ENCODE data around the gene MAPK9.

The MAPK9 gene

GRCh38 chr5:180324601-180324950, 32.7 kb upstream of the MAPK9 start:
- Histone ChIP-seq H3K27me3 (ENCODE audit: control insufficient read depth in 3 of 3, insufficient read depth in 3 of 3, low read depth in 1 of 3, low read length in 3 of 3) (no peaks in the 10 kb centered on the region), H3K4me2 (ENCODE audit: insufficient read depth, low read length, poor library complexity, severe bottlenecking) (no peak overlapping the region), H3K18ac (ENCODE audit: low read length) (no peak overlapping the region), H2BK15ac (ENCODE audit: low read length) (no peak overlapping the region), H3K23ac (ENCODE audit: low read depth, low read length, poor library complexity) (no peak overlapping the region), H3K4me3 (ENCODE audit: low read length in 2 of 2) (no peak overlapping the region), H2BK12ac (ENCODE audit: low read length) (no peak overlapping the region), H3K9me3 (replicated peaks in 1 of 2; ENCODE audit: control insufficient read depth in 2 of 2, insufficient read depth in 1 of 2, low read depth in 1 of 2, low read length in 2 of 2) (peaks cover 0 to 2% of the 10 kb centered on the region in 2 donors), H2AK5ac (ENCODE audit: low read depth, low read length) (no peak overlapping the region), H3K4me1 (ENCODE audit: control insufficient read depth in 2 of 2, insufficient read depth in 1 of 2, low read depth in 1 of 2, low read length in 2 of 2) (peaks cover 0 to 4% of the 10 kb centered on the region in 2 donors), H3K36me3 (replicated peaks in 1 of 2; ENCODE audit: control insufficient read depth in 2 of 2, insufficient read depth in 2 of 2, low read length in 2 of 2) (peaks cover 20 to 53% of the 10 kb centered on the region in 2 donors), H2AFZ (ENCODE audit: low read length) (no peak overlapping the region), H3K27ac (replicated peaks; ENCODE audit: low read length) (no peak overlapping the region), H3K9ac (ENCODE audit: low read depth, low read length, poor library complexity) (no peak overlapping the region), H2BK120ac (ENCODE audit: low read depth, low read length) (no peak overlapping the region), H2BK5ac (ENCODE audit: low read length) (no peak overlapping the region), H3K4ac (ENCODE audit: low read length) (no peak overlapping the region), H4K91ac (ENCODE audit: low read depth, low read length, poor library complexity) (no peak overlapping the region), H4K8ac (ENCODE audit: low read depth, low read length) (no peak overlapping the region), H3K14ac (ENCODE audit: low read length) (no peak overlapping the region), H3K79me1 (ENCODE audit: low read depth, low read length) (no peaks in the 10 kb centered on the region)
- WGBS, 2 donors (ENCODE audit: extremely low coverage in 2 of 2, insufficient read length in 2 of 2, insufficient replicate concordance in 1 of 2), result no CpG with 5 or more reads among the region's 8 CpGs
- DNase-seq (ENCODE audit: low spot score), result no peak

GRCh38 chr5:180323941-180324600, 32.2 kb upstream of the MAPK9 start:
- H2BK5ac ChIP-seq (ENCODE audit: low read length), result no peak overlapping the region
- H3K9ac ChIP-seq (ENCODE audit: low read depth, low read length, poor library complexity), result no peak overlapping the region
- DNase-seq (ENCODE audit: low spot score), result no peak
- peaks cover 19 to 50% of the 10 kb centered on the region in 2 donors for H3K36me3 ChIP-seq (replicated peaks in 1 of 2; ENCODE audit: control insufficient read depth in 2 of 2, insufficient read depth in 2 of 2, low read length in 2 of 2)
- H3K9me3 ChIP-seq (replicated peaks in 1 of 2; ENCODE audit: control insufficient read depth in 2 of 2, insufficient read depth in 1 of 2, low read depth in 1 of 2, low read length in 2 of 2), result peaks cover 0 to 2% of the 10 kb centered on the region in 2 donors
- no peak overlapping the region for H3K18ac ChIP-seq (ENCODE audit: low read length)
- H2BK12ac ChIP-seq (ENCODE audit: low read length), result no peak overlapping the region
- no peak overlapping the region for H2BK15ac ChIP-seq (ENCODE audit: low read length)
- H3K23ac ChIP-seq (ENCODE audit: low read depth, low read length, poor library complexity), result no peak overlapping the region
- H3K27me3 ChIP-seq (ENCODE audit: control insufficient read depth in 3 of 3, insufficient read depth in 3 of 3, low read depth in 1 of 3, low read length in 3 of 3), result no peaks in the 10 kb centered on the region
- peaks cover 0 to 4% of the 10 kb centered on the region in 2 donors for H3K4me1 ChIP-seq (ENCODE audit: control insufficient read depth in 2 of 2, insufficient read depth in 1 of 2, low read depth in 1 of 2, low read length in 2 of 2)
- H2AK5ac ChIP-seq (ENCODE audit: low read depth, low read length), result no peak overlapping the region
- no peaks in the 10 kb centered on the region for H3K79me1 ChIP-seq (ENCODE audit: low read depth, low read length)
- H2BK120ac ChIP-seq (ENCODE audit: low read depth, low read length), result no peak overlapping the region
- no CpG with 5 or more reads among the region's 11 CpGs for WGBS, 2 donors (ENCODE audit: extremely low coverage in 2 of 2, insufficient read length in 2 of 2, insufficient replicate concordance in 1 of 2)
- no peak overlapping the region for H3K4me2 ChIP-seq (ENCODE audit: insufficient read depth, low read length, poor library complexity, severe bottlenecking)
- no peak overlapping the region for H4K91ac ChIP-seq (ENCODE audit: low read depth, low read length, poor library complexity)
- no peak overlapping the region for H4K8ac ChIP-seq (ENCODE audit: low read depth, low read length)
- H3K14ac ChIP-seq (ENCODE audit: low read length), result no peak overlapping the region
- no peak overlapping the region for H3K4me3 ChIP-seq (ENCODE audit: low read length in 2 of 2)
- no peak overlapping the region for H2AFZ ChIP-seq (ENCODE audit: low read length)
- H3K4ac ChIP-seq (ENCODE audit: low read length), result no peak overlapping the region
- H3K27ac ChIP-seq (replicated peaks; ENCODE audit: low read length), result no peak overlapping the region

DNA sequence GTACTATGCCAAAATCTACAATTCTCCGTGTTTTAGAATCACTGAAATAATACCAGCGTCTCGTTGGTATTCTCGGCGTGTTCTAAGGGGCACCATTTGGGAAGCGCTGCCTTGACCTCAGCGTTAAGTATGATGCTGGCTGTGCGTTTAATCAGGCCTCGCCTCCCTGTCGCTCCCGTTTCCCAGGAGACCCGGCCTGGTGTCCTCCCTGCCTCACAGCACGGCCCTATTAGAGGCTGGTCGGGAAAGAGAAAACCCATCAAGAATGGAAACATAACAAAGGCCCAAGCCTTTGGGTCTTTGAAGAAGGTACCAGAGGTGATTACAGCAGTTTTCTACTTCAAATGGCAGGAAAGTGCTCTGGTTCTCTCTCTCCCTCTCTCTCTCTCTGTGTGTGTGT, 31.3 kb upstream of the MAPK9 start:
- Histone ChIP-seq H3K14ac (ENCODE audit: low read length) (no peak overlapping the region), H3K79me1 (ENCODE audit: low read depth, low read length) (no peaks in the 10 kb centered on the region), H3K9ac (ENCODE audit: low read depth, low read length, poor library complexity) (no peak overlapping the region), H3K27me3 (ENCODE audit: control insufficient read depth in 3 of 3, insufficient read depth in 3 of 3, low read depth in 1 of 3, low read length in 3 of 3) (no peaks in the 10 kb centered on the region), H4K91ac (ENCODE audit: low read depth, low read length, poor library complexity) (no peak overlapping the region), H3K9me3 (replicated peaks in 1 of 2; ENCODE audit: control insufficient read depth in 2 of 2, insufficient read depth in 1 of 2, low read depth in 1 of 2, low read length in 2 of 2) (peaks cover 0 to 2% of the 10 kb centered on the region in 2 donors), H4K8ac (ENCODE audit: low read depth, low read length) (no peak overlapping the region), H3K23ac (ENCODE audit: low read depth, low read length, poor library complexity) (no peak overlapping the region), H2BK15ac (ENCODE audit: low read length) (no peak overlapping the region), H2BK120ac (ENCODE audit: low read depth, low read length) (no peak overlapping the region), H3K18ac (ENCODE audit: low read length) (no peak overlapping the region), H3K4me1 (ENCODE audit: control insufficient read depth in 2 of 2, insufficient read depth in 1 of 2, low read depth in 1 of 2, low read length in 2 of 2) (peaks cover 0 to 4% of the 10 kb centered on the region in 2 donors), H3K27ac (replicated peaks; ENCODE audit: low read length) (no peak overlapping the region), H2BK12ac (ENCODE audit: low read length) (no peak overlapping the region), H3K4me3 (ENCODE audit: low read length in 2 of 2) (no peak overlapping the region), H2BK5ac (ENCODE audit: low read length) (no peak overlapping the region), H2AK5ac (ENCODE audit: low read depth, low read length) (no peak overlapping the region), H2AFZ (ENCODE audit: low read length) (no peak overlapping the region), H3K36me3 (replicated peaks in 1 of 2; ENCODE audit: control insufficient read depth in 2 of 2, insufficient read depth in 2 of 2, low read length in 2 of 2) (peaks cover 18 to 49% of the 10 kb centered on the region in 2 donors), H3K4me2 (ENCODE audit: insufficient read depth, low read length, poor library complexity, severe bottlenecking) (no peak overlapping the region), H3K4ac (ENCODE audit: low read length) (no peak overlapping the region)
- no peak for DNase-seq (ENCODE audit: low spot score)
- WGBS, 2 donors (ENCODE audit: extremely low coverage in 2 of 2, insufficient read length in 2 of 2, insufficient replicate concordance in 1 of 2), result no CpG with 5 or more reads among the region's 14 CpGs

GRCh38 chr5:180318456-180319089, 26.7 kb upstream of the MAPK9 start:
- peaks cover 15 to 48% of the 10 kb centered on the region in 2 donors for H3K36me3 ChIP-seq (replicated peaks in 1 of 2; ENCODE audit: control insufficient read depth in 2 of 2, insufficient read depth in 2 of 2, low read length in 2 of 2)
- H2AFZ ChIP-seq (ENCODE audit: low read length), result no peak overlapping the region
- H2BK15ac ChIP-seq (ENCODE audit: low read length), result no peak overlapping the region

More at GRCh38 chr5:180318456-180319089, 26.7 kb upstream of the MAPK9 start:
- Histone ChIP-seq H3K14ac (ENCODE audit: low read length) (peak overlapping the region; percentile 91), H3K4me2 (ENCODE audit: insufficient read depth, low read length, poor library complexity, severe bottlenecking) (no peak overlapping the region), H2BK5ac (ENCODE audit: low read length) (peak overlapping the region; percentile 22), H2BK120ac (ENCODE audit: low read depth, low read length) (no peak overlapping the region), H3K9me3 (replicated peaks in 1 of 2; ENCODE audit: control insufficient read depth in 2 of 2, insufficient read depth in 1 of 2, low read depth in 1 of 2, low read length in 2 of 2) (peaks cover 0 to 2% of the 10 kb centered on the region in 2 donors), H3K4ac (ENCODE audit: low read length) (no peak overlapping the region), H3K4me1 (ENCODE audit: control insufficient read depth in 2 of 2, insufficient read depth in 1 of 2, low read depth in 1 of 2, low read length in 2 of 2) (peaks cover 0 to 4% of the 10 kb centered on the region in 2 donors), H3K27ac (replicated peaks; ENCODE audit: low read length) (no peak overlapping the region), H3K23ac (ENCODE audit: low read depth, low read length, poor library complexity) (peak overlapping the region; percentile 63), H4K91ac (ENCODE audit: low read depth, low read length, poor library complexity) (no peak overlapping the region), H3K9ac (ENCODE audit: low read depth, low read length, poor library complexity) (no peak overlapping the region), H3K79me1 (ENCODE audit: low read depth, low read length) (no peaks in the 10 kb centered on the region), H2AK5ac (ENCODE audit: low read depth, low read length) (peak overlapping the region; percentile 13), H3K27me3 (ENCODE audit: control insufficient read depth in 3 of 3, insufficient read depth in 3 of 3, low read depth in 1 of 3, low read length in 3 of 3) (no peaks in the 10 kb centered on the region), H2BK12ac (ENCODE audit: low read length) (no peak overlapping the region), H4K8ac (ENCODE audit: low read depth, low read length) (no peak overlapping the region), H3K18ac (ENCODE audit: low read length) (no peak overlapping the region), H3K4me3 (ENCODE audit: low read length in 2 of 2) (peak overlapping the region in 1 of 2 donors; percentile 14)
- no CpG with 5 or more reads among the region's 23 CpGs for WGBS, 2 donors (ENCODE audit: extremely low coverage in 2 of 2, insufficient read length in 2 of 2, insufficient replicate concordance in 1 of 2)
- DNase-seq (ENCODE audit: low spot score), result no peak
